Gastroesophageal sphincter (tissue), 4 donors: Measurements from ENCODE around the gene PDLIM5. TPM values are rescaled to one million over a fixed set of nuclear protein-coding genes. Genes with fewer than 3 reads are reported as not detected.

Source experiments
- ATAC-seq: fragments of 150-250 bp; one replicate; pipeline ENCODE4 v1.9.1; 2016; ENCODE audit warnings: mild to moderate bottlenecking, moderate library complexity
- H3K27ac ChIP-seq, 4 donors: fragments of 200-600 bp; sonication (generic) in 3 of 4; 1 replicate in 3 of 4; 2 replicates in 1 of 4; pipeline ENCODE4 v1.5.1; 2016 to 2019
- H3K27me3 ChIP-seq: fragments of 200-600 bp; sonication (generic); one replicate; pipeline ENCODE4 v1.5.1; 2019
- H3K36me3 ChIP-seq, 2 donors: fragments of 200-600 bp; sonication (generic); one replicate each; pipeline ENCODE4 v1.5.1; 2019; ENCODE audit warnings: control low read depth in 1 of 2
- H3K4me1 ChIP-seq, 3 donors: fragments of 200-600 bp; sonication (generic); 1 replicate in 2 of 3; 2 replicates in 1 of 3; pipeline ENCODE4 v1.5.1; 2016 to 2019; ENCODE audit warnings: control low read depth in 2 of 3
- H3K4me3 ChIP-seq, 2 donors: fragments of 200-600 bp; sonication (generic); one replicate each; pipeline ENCODE4 v1.5.1; 2019; ENCODE audit warnings: mild to moderate bottlenecking in 1 of 2, moderate library complexity in 1 of 2
- H3K9me3 ChIP-seq, 3 donors: fragments of 200-600 bp; sonication (generic); one replicate each; pipeline ENCODE4 v1.5.1; 2017 to 2019; ENCODE audit warnings: control low read depth in 2 of 3
- EP300 ChIP-seq: sonication (generic); formaldehyde crosslinking; IDR thresholded peaks from one replicate; pipeline ENCODE4 v1.6.1; 2017; ENCODE audit warnings: antibody characterized with exemption, mild to moderate bottlenecking
- POLR2A ChIP-seq, 2 donors: fragments of 450-650 bp; IDR thresholded peaks; one replicate each; pipeline ENCODE4 v1.6.1; 2017; ENCODE audit warnings: antibody characterized with exemption in 2 of 2, mild to moderate bottlenecking in 2 of 2, moderate library complexity in 1 of 2
- POLR2AphosphoS5 ChIP-seq: sonication (generic); formaldehyde crosslinking; IDR thresholded peaks from one replicate; pipeline ENCODE4 v1.6.1; 2017; ENCODE audit warnings: antibody characterized with exemption
- WGBS, 2 donors: methylation state at CpG; one replicate each; pipeline ENCODE4 v1.1.5; 2018; ENCODE audit warnings: low coverage in 1 of 2; 5-methylcytosine and 5-hydroxymethylcytosine counted together
- total RNA-seq, 4 donors: library from RNA; depleted of rRNA; stranded (reverse); fragments of >200 nt; gene quantifications; one replicate each; pipeline ENCODE4 v1.1.0, GENCODE V29; 2016
- TF ChIP-seq, protein P1 (sequence below), 4 experiments: fragments of 200-600 bp in 2 of 4; fragments of 450-650 bp in 2 of 4; sonication (generic) in 1 of 4; IDR thresholded peaks; one replicate each; pipeline ENCODE4 v1.5.1; 2017 to 2019; ENCODE audit warnings: antibody characterized with exemption in 4 of 4, mild to moderate bottlenecking in 2 of 4, moderate library complexity in 2 of 4

The PDLIM5 gene
- total RNA-seq, 4 donors from 2014 or later, result 100 to 223 (median 175) TPM

DNA sequence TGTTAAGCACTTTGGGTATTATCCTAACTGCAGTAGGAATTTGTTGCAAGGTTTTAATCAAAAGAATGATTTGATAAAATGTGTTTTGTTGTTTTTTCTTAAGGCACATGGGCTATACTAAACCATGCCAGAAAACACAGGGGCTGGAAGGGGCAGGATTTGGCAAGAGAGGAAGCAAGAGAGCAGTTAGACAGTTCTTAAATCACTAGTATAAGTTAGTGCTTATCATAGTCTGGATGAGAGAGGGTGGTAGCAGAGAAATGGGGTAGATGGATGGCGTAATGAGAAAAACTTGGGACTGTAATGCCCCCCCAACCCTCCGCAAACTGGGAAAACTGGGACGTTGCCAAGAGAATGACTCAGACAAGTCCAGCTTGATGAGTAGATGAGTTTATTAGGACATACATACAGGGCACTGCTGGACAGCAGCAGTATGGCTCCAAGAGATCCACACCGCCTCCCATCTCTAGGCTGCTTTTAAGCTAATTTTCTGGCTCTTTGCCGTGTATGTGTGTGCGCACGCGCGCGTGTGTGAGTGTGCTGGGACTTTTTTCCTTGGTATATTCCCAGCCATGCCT lies 151.5 kb downstream of the PDLIM5 start:
- ATAC-seq, result no peak
- peaks cover 0 to 11% (median 3%) of the 10 kb centered on the region in 3 donors for H3K4me1 ChIP-seq
- WGBS, 2 donors, result 78 to 87% methylated on average over 5 to 9 of the region's 10 CpGs

GRCh38 chr4:94605241-94605805 lies 153.6 kb downstream of the PDLIM5 start:
- TF ChIP-seq EP300, result no peak
- TF ChIP-seq POLR2AphosphoS5, result no peak
- TF ChIP-seq, protein P1, sequence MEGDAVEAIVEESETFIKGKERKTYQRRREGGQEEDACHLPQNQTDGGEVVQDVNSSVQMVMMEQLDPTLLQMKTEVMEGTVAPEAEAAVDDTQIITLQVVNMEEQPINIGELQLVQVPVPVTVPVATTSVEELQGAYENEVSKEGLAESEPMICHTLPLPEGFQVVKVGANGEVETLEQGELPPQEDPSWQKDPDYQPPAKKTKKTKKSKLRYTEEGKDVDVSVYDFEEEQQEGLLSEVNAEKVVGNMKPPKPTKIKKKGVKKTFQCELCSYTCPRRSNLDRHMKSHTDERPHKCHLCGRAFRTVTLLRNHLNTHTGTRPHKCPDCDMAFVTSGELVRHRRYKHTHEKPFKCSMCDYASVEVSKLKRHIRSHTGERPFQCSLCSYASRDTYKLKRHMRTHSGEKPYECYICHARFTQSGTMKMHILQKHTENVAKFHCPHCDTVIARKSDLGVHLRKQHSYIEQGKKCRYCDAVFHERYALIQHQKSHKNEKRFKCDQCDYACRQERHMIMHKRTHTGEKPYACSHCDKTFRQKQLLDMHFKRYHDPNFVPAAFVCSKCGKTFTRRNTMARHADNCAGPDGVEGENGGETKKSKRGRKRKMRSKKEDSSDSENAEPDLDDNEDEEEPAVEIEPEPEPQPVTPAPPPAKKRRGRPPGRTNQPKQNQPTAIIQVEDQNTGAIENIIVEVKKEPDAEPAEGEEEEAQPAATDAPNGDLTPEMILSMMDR (IDR thresholded peaks at IDR 0.05), result no peak
- TF ChIP-seq POLR2A (IDR thresholded peaks at IDR 0.05), result no peak
- no peak overlapping the region for H3K4me3 ChIP-seq
- H3K36me3 ChIP-seq, result peaks cover 0 to 3% of the 10 kb centered on the region in 2 donors
- H3K4me1 ChIP-seq, result peaks cover 0 to 11% (median 3%) of the 10 kb centered on the region in 3 donors
- no peak for ATAC-seq
- H3K27ac ChIP-seq, result no peak overlapping the region
- no peaks in the 10 kb centered on the region for H3K9me3 ChIP-seq
- H3K27me3 ChIP-seq, result no peaks in the 10 kb centered on the region
- 69 to 77% methylated on average over 3 of the region's 3 CpGs for WGBS, 2 donors

More for the DNA sequence above, 151.5 kb downstream of the PDLIM5 start:
- Histone ChIP-seq H3K27ac (no peak overlapping the region), H3K4me3 (no peak overlapping the region), H3K27me3 (no peaks in the 10 kb centered on the region), H3K36me3 (no peaks in the 10 kb centered on the region), H3K9me3 (no peaks in the 10 kb centered on the region)
- TF ChIP-seq POLR2AphosphoS5, result no peak
- TF ChIP-seq, protein P1 (IDR thresholded peaks at IDR 0.05), result no peak
- no peak for TF ChIP-seq POLR2A (IDR thresholded peaks at IDR 0.05)
- TF ChIP-seq EP300, result no peak

GRCh38 chr4:94610145-94610544 lies 158.4 kb downstream of the PDLIM5 start:
- TF ChIP-seq, protein P1 (IDR thresholded peaks at IDR 0.05), result no peak
- TF ChIP-seq POLR2A (IDR thresholded peaks at IDR 0.05), result no peak
- TF ChIP-seq POLR2AphosphoS5, result no peak
- TF ChIP-seq EP300, result no peak
- 91 to 94% methylated on average over 6 of the region's 6 CpGs for WGBS, 2 donors
- H3K4me1 ChIP-seq, result peaks cover 0 to 41% (median 6%) of the 10 kb centered on the region in 3 donors
- no peaks in the 10 kb centered on the region for H3K9me3 ChIP-seq
- no peak overlapping the region for H3K4me3 ChIP-seq
- ATAC-seq, result no peak
- no peaks in the 10 kb centered on the region for H3K27me3 ChIP-seq
- no peak overlapping the region for H3K27ac ChIP-seq
- H3K36me3 ChIP-seq, result peaks cover 0 to 3% of the 10 kb centered on the region in 2 donors

DNA sequence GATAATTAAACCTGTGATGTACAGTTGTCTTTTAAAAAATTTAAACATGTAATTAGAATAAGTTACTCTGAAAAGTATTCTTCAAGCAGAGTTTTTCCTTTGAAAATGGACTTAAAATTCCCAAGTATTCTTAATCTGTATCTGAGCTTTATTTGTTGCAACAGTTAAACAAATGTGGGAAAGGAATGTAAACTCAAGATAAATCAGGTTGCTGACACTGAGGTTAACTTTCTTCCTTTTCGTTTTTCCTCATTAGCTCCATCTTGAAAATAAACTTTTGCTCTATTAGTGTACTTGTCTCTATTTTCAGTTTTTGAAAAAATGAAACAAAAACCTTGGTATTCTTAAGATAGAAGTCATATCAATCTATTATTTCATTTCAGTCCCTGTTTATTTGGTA lies 161.5 kb downstream of the PDLIM5 start:
- Histone ChIP-seq H3K27me3 (no peaks in the 10 kb centered on the region), H3K27ac (no peak overlapping the region), H3K4me3 (no peak overlapping the region), H3K9me3 (no peaks in the 10 kb centered on the region), H3K36me3 (peaks cover 0 to 10% of the 10 kb centered on the region in 2 donors), H3K4me1 (peaks cover 0 to 45% (median 9%) of the 10 kb centered on the region in 3 donors)
- TF ChIP-seq POLR2A (IDR thresholded peaks at IDR 0.05), result no peak
- no peak for TF ChIP-seq EP300
- TF ChIP-seq, protein P1 (IDR thresholded peaks at IDR 0.05), result no peak
- TF ChIP-seq POLR2AphosphoS5, result no peak
- ATAC-seq, result no peak
- 40 to 52% methylated on average over 1 of the region's 1 CpG for WGBS, 2 donors

GRCh38 chr4:94615451-94615850 lies 163.7 kb downstream of the PDLIM5 start:
- H3K4me3 ChIP-seq, result no peak overlapping the region
- WGBS, 2 donors, result 64 to 69% methylated on average over 4 of the region's 4 CpGs
- H3K27ac ChIP-seq, result no peak overlapping the region
- no peak for ATAC-seq
- H3K9me3 ChIP-seq, result no peaks in the 10 kb centered on the region
- no peak for TF ChIP-seq EP300
- TF ChIP-seq, protein P1 (IDR thresholded peaks at IDR 0.05), result no peak
- no peak for TF ChIP-seq POLR2A (IDR thresholded peaks at IDR 0.05)
- TF ChIP-seq POLR2AphosphoS5, result no peak
- peaks cover 0 to 45% (median 9%) of the 10 kb centered on the region in 3 donors for H3K4me1 ChIP-seq
- no peaks in the 10 kb centered on the region for H3K27me3 ChIP-seq
- peaks cover 0 to 29% of the 10 kb centered on the region in 2 donors for H3K36me3 ChIP-seq
